Astrocyte (in vitro differentiated cells and primary cell): ENCODE data around the gene PCDH12.

Experiments used
- CTCF ChIP-seq: IDR thresholded peaks from 2 replicates; pipeline ENCODE4 v1.5.1; 2011; ENCODE audit warnings: low read depth, mild to moderate bottlenecking, inconsistent platforms, low read length, moderate library complexity; ENCODE audit not compliant: insufficient read depth
- EZH2 ChIP-seq: IDR thresholded peaks from 2 replicates; pipeline ENCODE4 v1.6.1; 2012; ENCODE audit warnings: mild to moderate bottlenecking, low read length, inconsistent platforms; ENCODE audit not compliant: insufficient read depth

- TF ChIP-seq CTCF (no peak), EZH2 (no peak)
Observed at GRCh38 chr5:141966275-141966962, 8.4 kb upstream of the PCDH12 start.
